ENCODE data around the gene TMEM207.

Gene TMEM207

GRCh38 chr3:190396001-190396400, 53.7 kb downstream of the TMEM207 start:
- no peaks in the 10 kb centered on the region for H3K9me2 ChIP-seq (replicated peaks; ENCODE audit: low read depth, low read length)
- TF ChIP-seq EZH2phosphoT487 (IDR thresholded peaks at IDR 0.05; ENCODE audit: borderline replicate concordance) (no peak), CTCF (conservative IDR thresholded peaks at IDR 0.05; ENCODE audit: low read length) (no peak)
- H3K79me2 ChIP-seq (ENCODE audit: insufficient read depth, low read length): no peaks in the 10 kb centered on the region
- H4K20me1 ChIP-seq (ENCODE audit: insufficient read depth, low read length, poor library complexity, severe bottlenecking): no peaks in the 10 kb centered on the region
- no peak overlapping the region for H3K9ac ChIP-seq (ENCODE audit: low read depth, low read length, poor library complexity, severe bottlenecking)
- H3K9me3 ChIP-seq (ENCODE audit: insufficient read depth, low read depth, low read length): no peaks in the 10 kb centered on the region
- no peak overlapping the region for H3K4me2 ChIP-seq (ENCODE audit: low read depth, low read length, poor library complexity, severe bottlenecking)
- no peaks in the 10 kb centered on the region for H3K4me1 ChIP-seq (ENCODE audit: insufficient read depth, low read length, poor library complexity, severe bottlenecking)
- no peaks in the 10 kb centered on the region for H3F3A ChIP-seq (ENCODE audit: low read depth)
- no peak overlapping the region for H2AFZ ChIP-seq (ENCODE audit: low read length)
- no peaks in the 10 kb centered on the region for H3K27me3 ChIP-seq (ENCODE audit: insufficient read depth, low read length, poor library complexity, severe bottlenecking)
- H3K4me3 ChIP-seq (ENCODE audit: low read length, poor library complexity, severe bottlenecking): no peak overlapping the region
- no peaks in the 10 kb centered on the region for H3K36me3 ChIP-seq (ENCODE audit: insufficient read depth, low read length)

GRCh38 chr3:190388703-190389102, 61.0 kb downstream of the TMEM207 start:
- no peaks in the 10 kb centered on the region for H3K36me3 ChIP-seq (ENCODE audit: insufficient read depth, low read length)
- H3F3A ChIP-seq (ENCODE audit: low read depth): no peaks in the 10 kb centered on the region
- no peaks in the 10 kb centered on the region for H3K79me2 ChIP-seq (ENCODE audit: insufficient read depth, low read length)
- no peaks in the 10 kb centered on the region for H3K9me3 ChIP-seq (ENCODE audit: insufficient read depth, low read depth, low read length)
- no peak overlapping the region for H3K4me3 ChIP-seq (ENCODE audit: low read length, poor library complexity, severe bottlenecking)
- no peaks in the 10 kb centered on the region for H3K9me2 ChIP-seq (replicated peaks; ENCODE audit: low read depth, low read length)
- no peaks in the 10 kb centered on the region for H3K4me1 ChIP-seq (ENCODE audit: insufficient read depth, low read length, poor library complexity, severe bottlenecking)
- no peak overlapping the region for H3K4me2 ChIP-seq (ENCODE audit: low read depth, low read length, poor library complexity, severe bottlenecking)
- H2AFZ ChIP-seq (ENCODE audit: low read length): no peak overlapping the region; the same call in 1 of the 2 replicates
- no peaks in the 10 kb centered on the region for H3K27me3 ChIP-seq (ENCODE audit: insufficient read depth, low read length, poor library complexity, severe bottlenecking)
- no peaks in the 10 kb centered on the region for H4K20me1 ChIP-seq (ENCODE audit: insufficient read depth, low read length, poor library complexity, severe bottlenecking)
- no peak for TF ChIP-seq EZH2phosphoT487 (IDR thresholded peaks at IDR 0.05; ENCODE audit: borderline replicate concordance)
- no peak for TF ChIP-seq CTCF (conservative IDR thresholded peaks at IDR 0.05; ENCODE audit: low read length)
- H3K9ac ChIP-seq (ENCODE audit: low read depth, low read length, poor library complexity, severe bottlenecking): no peak overlapping the region

- no peaks in the 10 kb centered on the region for H4K20me1 ChIP-seq (ENCODE audit: insufficient read depth, low read length, poor library complexity, severe bottlenecking)
- no peak within 1 kb of the TSS for H3K4me3 ChIP-seq (ENCODE audit: low read length, poor library complexity, severe bottlenecking)
- H3K4me1 ChIP-seq (ENCODE audit: insufficient read depth, low read length, poor library complexity, severe bottlenecking): no peaks in the 10 kb centered on the region
- H3K79me2 ChIP-seq (ENCODE audit: insufficient read depth, low read length): no peaks in the 10 kb centered on the region
- H3K9me2 ChIP-seq (replicated peaks; ENCODE audit: low read depth, low read length): no peaks in the 10 kb centered on the region
- no peaks in the 10 kb centered on the region for H3K9me3 ChIP-seq (ENCODE audit: insufficient read depth, low read depth, low read length)
- no peak for TF ChIP-seq EZH2phosphoT487 (IDR thresholded peaks at IDR 0.05; ENCODE audit: borderline replicate concordance)
- no peak for TF ChIP-seq CTCF (conservative IDR thresholded peaks at IDR 0.05; ENCODE audit: low read length)
- no peak within 1 kb of the TSS for H3K4me2 ChIP-seq (ENCODE audit: low read depth, low read length, poor library complexity, severe bottlenecking)
- H2AFZ ChIP-seq (ENCODE audit: low read length): no peak within 1 kb of the TSS; the same call in 1 of the 2 replicates
- H3F3A ChIP-seq (ENCODE audit: low read depth): no peaks in the 10 kb centered on the region
- no peaks in the 10 kb centered on the region for H3K27me3 ChIP-seq (ENCODE audit: insufficient read depth, low read length, poor library complexity, severe bottlenecking)
- no peak within 1 kb of the TSS for H3K9ac ChIP-seq (ENCODE audit: low read depth, low read length, poor library complexity, severe bottlenecking)
- H3K36me3 ChIP-seq (ENCODE audit: insufficient read depth, low read length): no peaks in the 10 kb centered on the region
These were observed 62.0 kb downstream of the TMEM207 start, which contains the start of gene CLDN16 for GRCh38 chr3:190387578-190388213. TSS of gene CLDN16 (plus strand) at chr3:190388163. CDS start at chr3:190388330, 167 bp downstream.

Data from Loucy (cell line).